ENCODE measurements around the gene TNNC1.
A peak's percentile ranks its signal among the peaks of the same experiment; 100 is the strongest.

The TNNC1 gene

GRCh38 chr3:52458770-52459545 is 5.1 kb upstream of the TNNC1 start:
- DNase-seq (ENCODE audit: low spot score): no peak

GRCh38 chr3:52458031-52458760 is 4.4 kb upstream of the TNNC1 start:
- no peak for DNase-seq (ENCODE audit: low spot score)

- DNase-seq (ENCODE audit: low spot score): no peak
These were observed 3.0 kb upstream of the TNNC1 start for GRCh38 chr3:52456800-52457183.

GRCh38 chr3:52456169-52456799 is 2.4 kb upstream of the TNNC1 start:
- DNase-seq (ENCODE audit: low spot score): peak; percentile 12

- DNase-seq (ENCODE audit: low spot score): peak; percentile 84
These were observed 1.7 kb upstream of the TNNC1 start, which contains the start of gene NISCH for GRCh38 chr3:52455283-52456168. Gene NISCH, plus strand, starts transcription at chr3:52455604. Its CDS starts 38 bp downstream, at chr3:52455642.

GRCh38 chr3:52454938-52455282 is 1.1 kb upstream of the TNNC1 start:
- peak; percentile 10 for DNase-seq (ENCODE audit: low spot score)

- DNase-seq (ENCODE audit: low spot score): no peak
These were observed 553 bp upstream of the TNNC1 start for GRCh38 chr3:52454250-52454937.

GRCh38 chr3:52452570-52453221 is 1.1 kb downstream of the TNNC1 start:
- no peak for DNase-seq (ENCODE audit: low spot score)

GRCh38 chr3:52452126-52452525 is 1.7 kb downstream of the TNNC1 start:
- no peak for DNase-seq (ENCODE audit: low spot score)

GRCh38 chr3:52451237-52452083 is 2.4 kb downstream of the TNNC1 start:
- DNase-seq (ENCODE audit: low spot score): no peak

- no peak for DNase-seq (ENCODE audit: low spot score)
These were observed 3.2 kb downstream of the TNNC1 start for GRCh38 chr3:52450489-52451236.

- no peak for DNase-seq (ENCODE audit: low spot score)
These were observed 6.1 kb downstream of the TNNC1 start for GRCh38 chr3:52447512-52448355.

GRCh38 chr3:52446631-52447511 is 7.0 kb downstream of the TNNC1 start:
- no peak for DNase-seq (ENCODE audit: low spot score)

GRCh38 chr3:52446042-52446441 is 7.8 kb downstream of the TNNC1 start:
- DNase-seq (ENCODE audit: low spot score): no peak

GRCh38 chr3:52444860-52445793 is 8.7 kb downstream of the TNNC1 start, which contains the start of gene SEMA3G:
Gene SEMA3G, minus strand, starts transcription at chr3:52445103. Its CDS starts 76 bp downstream, at chr3:52445027.
- no peak for DNase-seq (ENCODE audit: low spot score)

All from putamen (tissue), 1 donor.